GM04503 (cell line): ENCODE results near the gene TIMD4.

Experiments used
- DNase-seq: peaks from one replicate; pipeline ENCODE4 v3.0.0-alpha.2; 2012; ENCODE audit warnings: low read depth

The TIMD4 gene

DNA sequence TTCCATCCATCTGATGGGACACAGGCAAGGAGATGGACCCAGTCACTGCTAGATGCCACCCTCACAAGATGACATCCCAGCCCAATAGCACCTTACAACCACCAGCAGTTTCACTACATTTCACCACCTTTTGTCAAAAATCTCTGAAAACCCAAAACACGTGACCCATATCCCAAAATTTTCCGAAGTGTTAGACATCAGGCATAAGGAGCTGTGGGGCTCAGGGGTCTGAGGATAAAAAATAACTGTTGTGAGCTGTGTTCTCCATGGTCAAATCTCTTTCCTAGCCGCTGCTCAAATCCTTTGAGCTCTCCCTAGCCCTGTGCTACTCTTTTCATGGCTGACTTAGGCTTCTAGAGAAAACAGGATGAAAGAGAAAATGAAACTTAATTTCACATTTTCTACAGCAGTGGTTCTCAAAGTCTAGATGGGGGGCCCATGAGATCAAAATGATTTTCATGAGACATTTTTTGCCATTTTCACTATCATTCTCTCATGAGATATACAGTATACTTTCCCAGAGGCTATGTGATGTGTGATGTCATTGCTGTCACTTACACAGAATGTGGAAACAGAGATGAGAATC, 40.7 kb downstream of the TIMD4 start:
- no peak for DNase-seq

DNA sequence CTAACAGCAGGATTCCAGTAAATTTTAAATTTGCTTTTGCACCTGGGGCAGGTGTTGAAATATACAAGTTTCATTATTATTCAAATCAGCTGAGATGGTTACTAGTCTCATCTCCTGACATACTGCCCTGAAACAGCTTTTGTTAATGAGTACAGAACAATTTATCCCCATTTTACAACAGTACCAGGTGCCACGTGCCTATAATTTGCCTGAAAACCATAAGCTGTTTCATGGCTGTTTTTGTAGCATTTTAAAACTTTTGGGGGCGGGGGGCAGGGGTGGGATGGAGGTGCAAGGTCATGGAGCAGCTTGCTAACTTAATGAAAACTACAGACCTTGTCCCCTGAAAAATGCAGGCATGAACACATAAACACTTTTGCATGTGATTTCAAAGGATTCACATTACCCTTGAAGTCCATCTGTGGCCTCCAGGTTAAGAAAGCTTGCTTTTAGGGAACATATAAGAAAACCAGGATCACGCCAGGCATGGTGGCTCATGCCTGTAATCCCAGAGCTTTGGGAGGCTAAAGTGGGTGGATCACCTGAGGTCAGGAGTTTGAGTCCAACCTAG, 42.1 kb downstream of the TIMD4 start:
- DNase-seq, result no peak

- DNase-seq, result no peak
Observed at GRCh38 chr5:156920042-156920860, 42.8 kb downstream of the TIMD4 start.

DNA sequence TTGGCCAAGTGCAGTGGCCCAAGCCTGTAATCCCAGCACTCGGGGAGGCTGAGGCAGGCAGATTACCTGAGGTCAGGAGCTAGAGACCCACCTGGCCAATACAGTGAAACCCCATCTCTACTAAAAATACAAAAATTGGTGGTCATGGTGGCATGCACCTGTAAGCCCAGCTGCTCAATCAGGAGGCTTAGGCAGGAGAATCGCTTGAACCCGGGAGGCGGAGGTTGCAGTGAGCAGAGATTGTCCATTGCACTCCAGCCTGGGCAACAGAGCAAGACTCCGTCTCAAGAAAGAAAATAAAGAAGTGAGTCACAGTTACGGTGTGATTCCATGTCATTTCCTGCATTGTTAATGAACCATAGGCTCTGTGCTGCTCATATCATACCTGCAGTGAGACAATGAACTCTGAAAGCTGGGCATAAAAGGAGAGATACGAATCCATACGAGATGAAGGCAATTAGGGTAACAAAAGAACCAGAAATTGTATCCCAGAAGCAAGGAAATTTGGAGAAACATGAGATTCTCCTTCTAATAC, 44.6 kb downstream of the TIMD4 start:
- DNase-seq, result no peak

- DNase-seq, result no peak
Observed at GRCh38 chr5:156914371-156914737, 48.7 kb downstream of the TIMD4 start.

- DNase-seq, result no peak
Observed at GRCh38 chr5:156913719-156914370, 49.2 kb downstream of the TIMD4 start.

- DNase-seq, result no peak
Observed at GRCh38 chr5:156913355-156913718, 49.7 kb downstream of the TIMD4 start.

- no peak for DNase-seq
Observed at GRCh38 chr5:156912869-156913268, 50.2 kb downstream of the TIMD4 start.

DNA sequence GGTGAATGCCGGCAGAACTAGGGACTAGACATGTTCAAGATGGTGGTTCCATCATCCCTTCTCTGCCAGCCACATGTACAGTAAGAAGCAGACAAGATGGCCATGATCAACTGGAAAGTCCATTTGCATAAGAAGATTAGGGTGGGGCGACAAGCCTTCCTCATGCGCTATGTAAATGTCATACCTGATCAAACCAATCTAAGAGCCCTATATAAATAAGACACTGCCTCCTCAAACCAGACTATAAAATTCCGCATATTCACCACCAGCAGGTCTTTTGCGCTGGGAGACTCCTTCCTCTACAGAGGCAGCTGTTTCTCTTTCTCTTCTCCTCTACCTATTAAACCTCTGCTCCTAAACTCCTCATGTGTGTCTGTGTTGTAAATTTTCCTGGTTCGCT, 53.8 kb downstream of the TIMD4 start:
- no peak for DNase-seq

- no peak for DNase-seq
Observed at GRCh38 chr5:156907667-156908066, 55.4 kb downstream of the TIMD4 start.

DNA sequence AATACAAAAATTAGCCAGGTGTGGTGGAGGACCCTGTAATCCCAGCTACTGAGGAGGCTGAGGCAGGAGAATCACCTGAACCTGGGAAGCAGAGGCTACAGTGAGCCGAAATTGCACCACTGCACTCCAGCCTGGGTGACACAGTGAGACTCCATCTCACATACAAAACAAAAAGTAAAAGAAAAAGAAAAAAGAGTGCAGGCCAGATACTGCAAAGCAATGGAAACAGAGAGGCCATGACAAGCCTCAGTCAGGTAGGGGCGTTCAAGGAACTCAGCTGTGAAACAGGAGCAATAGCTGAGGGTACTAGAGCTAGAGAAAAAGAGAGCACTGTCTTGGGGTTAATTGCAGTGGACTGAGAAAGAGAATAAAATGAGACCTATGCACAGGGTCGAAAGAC, 56.2 kb downstream of the TIMD4 start:
- DNase-seq, result no peak

- DNase-seq, result no peak
Observed at GRCh38 chr5:156896546-156896945, 66.5 kb downstream of the TIMD4 start.

GRCh38 chr5:156893517-156893916, 69.5 kb downstream of the TIMD4 start:
- DNase-seq, result no peak

- no peak for DNase-seq
Observed at GRCh38 chr5:156892864-156893263, 70.2 kb downstream of the TIMD4 start.

- DNase-seq, result no peak
Observed at GRCh38 chr5:156892223-156892622, 70.8 kb downstream of the TIMD4 start.

DNA sequence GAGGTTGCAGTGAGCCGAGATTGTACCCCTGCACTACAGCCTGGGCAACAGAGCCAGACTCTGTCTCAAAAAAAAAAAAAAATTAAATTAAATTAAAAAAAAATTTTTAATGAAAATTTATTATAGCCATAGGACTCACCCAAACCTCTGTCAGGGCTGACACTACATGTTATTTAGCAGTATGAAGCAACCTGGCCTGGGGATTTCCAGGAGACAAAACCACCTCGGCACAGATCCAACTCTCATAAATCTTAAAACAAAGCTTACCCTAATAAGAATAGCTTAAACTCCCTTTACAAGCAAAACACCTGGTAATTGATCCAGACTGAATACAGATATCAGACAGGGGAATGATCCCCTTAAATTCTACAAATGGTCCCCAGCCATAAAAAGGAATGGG, 74.5 kb downstream of the TIMD4 start:
- DNase-seq, result no peak

- no peak for DNase-seq
Observed at GRCh38 chr5:156883316-156883875, 79.6 kb downstream of the TIMD4 start.

GRCh38 chr5:156879665-156880285, 83.3 kb downstream of the TIMD4 start:
- DNase-seq, result no peak

DNA sequence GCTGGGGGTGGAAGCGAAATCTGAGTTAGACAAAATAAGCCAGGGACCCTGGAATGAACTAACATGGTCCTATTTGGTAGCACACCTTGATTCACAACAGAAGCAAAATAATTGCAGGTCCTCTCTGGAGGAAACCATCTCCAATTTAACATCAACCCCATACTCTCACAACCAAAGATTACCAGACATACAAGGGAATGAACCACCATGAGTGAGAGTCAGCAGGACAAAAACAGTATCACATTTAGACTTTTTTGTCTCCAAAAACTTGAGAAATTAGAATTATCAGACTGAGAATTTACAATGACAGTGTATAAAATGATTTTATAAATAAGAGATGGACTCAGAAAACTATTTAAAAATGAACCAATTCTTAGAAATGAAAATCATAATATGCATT, 91.8 kb downstream of the TIMD4 start:
- no peak for DNase-seq

- no peak for DNase-seq
Observed at GRCh38 chr5:156870498-156870839, 92.6 kb downstream of the TIMD4 start.
